ENCODE results near the gene HAX1.
A peak's percentile ranks its signal among the peaks of the same experiment; 100 is the strongest.
"Not testable (repeated sequence)": the region's sequence is repeated elsewhere in the genome, so short reads cannot be mapped to it uniquely, and the experiment has no call there.

HAX1 gene

DNA sequence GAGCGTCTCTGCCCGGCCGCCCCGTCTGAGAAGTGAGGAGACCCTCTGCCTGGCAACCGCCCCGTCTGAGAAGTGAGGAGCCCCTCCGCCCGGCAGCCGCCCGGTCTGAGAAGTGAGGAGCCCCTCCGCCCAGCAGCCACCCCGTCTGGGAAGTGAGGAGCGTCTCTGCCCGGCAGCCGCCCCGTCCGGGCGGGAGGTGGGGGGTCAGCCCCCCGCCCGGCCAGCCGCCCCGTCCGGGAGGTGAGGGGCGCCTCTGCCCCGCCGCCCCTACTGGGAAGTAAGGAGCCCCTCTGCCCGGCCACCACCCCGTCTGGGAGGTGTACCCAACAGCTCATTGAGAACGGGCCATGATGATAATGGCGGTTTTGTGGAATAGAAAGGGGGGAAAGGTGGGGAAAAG lies 15.2 kb downstream of the HAX1 start:
- DNase-seq (ENCODE audit: low spot score), result not testable (repeated sequence)

DNA sequence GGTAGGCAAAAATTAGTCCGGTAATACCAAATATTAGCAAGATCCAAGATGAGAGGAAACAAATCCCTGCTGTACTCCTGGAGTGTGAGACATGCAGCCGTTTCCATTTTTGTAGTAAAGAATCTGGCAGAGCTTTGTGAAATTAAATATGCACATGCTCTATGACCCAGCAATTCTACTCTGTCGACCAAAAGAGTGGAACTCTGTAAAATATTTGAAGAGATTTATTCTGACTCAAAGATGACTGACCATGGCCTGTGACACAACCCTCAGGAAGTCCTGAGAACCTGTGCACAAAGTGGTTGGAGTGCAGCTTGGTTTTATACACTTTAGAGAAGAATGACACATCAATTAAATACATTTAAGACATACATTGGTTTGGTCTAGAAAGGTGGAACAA lies 16.2 kb downstream of the HAX1 start:
- no peak for DNase-seq (ENCODE audit: low spot score)

DNA sequence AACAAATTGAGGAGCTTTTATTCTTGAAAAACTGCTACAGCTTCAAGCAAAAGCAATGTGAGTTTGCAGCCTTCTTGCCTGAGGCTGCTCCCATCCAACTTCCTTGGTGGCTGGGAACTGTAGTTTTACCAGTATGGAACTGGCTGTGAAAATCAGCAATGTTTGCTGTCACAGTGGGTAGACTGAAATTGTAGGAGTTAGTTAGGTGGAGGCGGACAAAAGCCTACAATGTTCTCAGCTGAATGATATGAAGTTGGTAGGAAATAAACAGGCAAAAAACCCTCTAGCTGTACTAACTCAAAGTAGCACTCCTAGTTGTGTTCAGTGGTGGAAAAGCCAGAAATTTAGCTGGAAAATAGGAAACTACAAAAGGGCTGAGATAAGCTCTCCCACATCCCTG lies 18.5 kb downstream of the HAX1 start:
- peak; percentile 59 for DNase-seq (ENCODE audit: low spot score)

DNA sequence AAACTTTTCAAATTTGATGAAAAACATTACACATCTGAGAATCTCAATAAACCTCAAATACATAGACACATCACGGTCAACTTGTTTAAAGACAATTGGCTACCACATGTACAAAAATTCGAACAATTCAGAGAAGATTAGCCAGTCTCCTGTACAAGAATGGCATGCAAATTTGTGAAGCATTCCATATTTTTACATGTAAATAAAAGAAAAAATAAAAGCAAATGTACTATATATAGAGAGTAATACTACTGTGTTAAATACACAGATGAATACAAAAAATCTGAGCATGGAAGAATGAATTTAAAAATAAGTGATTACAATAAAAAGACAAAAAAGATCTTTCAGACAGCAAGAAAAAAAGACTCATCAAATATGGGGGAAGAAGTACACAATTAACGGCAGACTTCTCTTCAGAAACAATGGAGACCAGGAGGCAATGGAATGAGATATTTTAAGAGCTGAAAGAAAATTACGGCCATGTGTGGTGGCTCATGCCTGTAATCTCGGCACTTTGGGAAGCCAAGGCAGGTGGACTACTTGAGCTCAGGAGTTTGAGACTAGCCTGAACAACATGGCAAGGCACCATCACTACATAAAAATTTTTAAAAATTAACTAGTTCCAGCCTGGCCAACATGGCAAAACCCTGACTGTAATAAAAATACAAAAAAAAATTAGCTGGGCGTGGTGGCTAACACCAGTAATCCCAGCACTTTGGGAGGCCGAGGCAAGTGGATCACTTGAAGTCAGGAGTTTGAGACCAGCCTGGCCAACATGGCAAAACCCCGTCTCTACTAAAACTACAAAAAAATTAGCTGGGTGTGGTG lies 23.2 kb downstream of the HAX1 start:
- DNase-seq (ENCODE audit: low spot score), result no peak

DNA sequence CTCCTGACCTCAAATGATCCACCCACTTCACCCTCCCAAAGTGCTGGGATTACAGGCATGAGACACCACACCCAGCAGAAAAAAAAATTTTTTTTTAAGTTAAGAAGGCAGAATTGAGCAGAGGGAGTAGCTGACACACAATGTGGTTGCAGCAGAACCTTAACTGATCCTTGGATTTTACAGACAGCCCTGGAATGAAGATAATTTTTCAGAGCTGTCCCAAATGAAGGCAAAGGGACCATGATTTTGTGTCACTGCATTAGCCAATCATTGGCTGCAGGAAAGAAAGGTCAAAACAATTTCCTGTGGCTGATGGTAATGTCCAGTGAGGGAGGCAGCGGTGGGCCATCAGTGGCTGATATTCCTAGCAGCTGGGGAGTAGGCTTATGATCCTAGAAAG lies 29.2 kb downstream of the HAX1 start:
- no peak for DNase-seq (ENCODE audit: low spot score)

DNA sequence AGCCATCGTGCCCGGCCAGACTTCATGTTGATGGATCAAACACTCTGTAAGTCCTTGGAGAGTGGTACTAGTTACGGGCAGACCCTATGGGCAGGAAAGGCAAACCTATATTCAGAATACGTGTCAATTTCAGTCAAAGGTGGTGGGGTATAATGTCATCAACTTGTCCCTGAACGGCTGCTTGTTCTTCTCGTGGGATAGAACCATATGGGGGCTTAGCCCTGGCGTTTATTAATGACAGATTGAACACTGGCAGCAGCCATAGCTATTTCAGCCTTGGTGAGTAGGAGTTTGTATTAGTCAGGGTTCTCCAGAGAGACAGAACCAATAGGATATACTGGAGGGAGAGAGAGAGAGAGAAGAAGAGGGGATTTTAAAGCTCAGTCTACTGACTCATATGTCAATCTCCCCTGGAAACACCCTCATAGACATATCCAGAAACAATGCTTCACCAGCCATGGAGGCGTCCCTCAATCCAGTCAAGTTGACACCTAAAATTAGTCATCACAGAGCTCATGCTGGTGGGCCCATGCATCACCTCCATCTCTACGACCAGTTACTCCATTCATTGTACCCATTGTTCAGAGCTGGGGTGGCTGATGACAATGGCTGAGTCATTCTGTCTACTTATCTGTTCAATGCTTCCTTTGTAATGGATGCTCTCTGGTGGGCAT lies 32.4 kb downstream of the HAX1 start:
- DNase-seq (ENCODE audit: low spot score), result peak; percentile 71

DNA sequence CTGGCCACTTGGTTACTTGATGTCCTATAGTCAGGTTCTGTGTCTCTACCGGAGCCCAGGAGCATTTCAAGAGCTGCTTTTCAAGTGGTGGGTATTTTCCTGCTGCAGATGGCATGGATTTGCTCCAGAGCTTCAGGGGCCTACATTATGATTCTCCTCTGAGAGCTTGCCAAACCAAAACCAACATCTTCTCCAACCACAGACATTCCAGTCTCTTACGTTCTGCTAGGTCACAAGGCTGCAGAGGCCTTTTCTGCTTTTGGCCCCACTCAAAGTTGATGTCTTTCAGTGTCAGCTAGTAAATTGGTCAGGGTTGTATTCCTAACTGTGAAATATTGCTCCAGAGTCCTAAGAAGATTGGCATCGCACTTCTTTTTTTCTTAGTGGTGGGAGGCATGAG lies 33.7 kb downstream of the HAX1 start:
- DNase-seq (ENCODE audit: low spot score), result no peak

DNA sequence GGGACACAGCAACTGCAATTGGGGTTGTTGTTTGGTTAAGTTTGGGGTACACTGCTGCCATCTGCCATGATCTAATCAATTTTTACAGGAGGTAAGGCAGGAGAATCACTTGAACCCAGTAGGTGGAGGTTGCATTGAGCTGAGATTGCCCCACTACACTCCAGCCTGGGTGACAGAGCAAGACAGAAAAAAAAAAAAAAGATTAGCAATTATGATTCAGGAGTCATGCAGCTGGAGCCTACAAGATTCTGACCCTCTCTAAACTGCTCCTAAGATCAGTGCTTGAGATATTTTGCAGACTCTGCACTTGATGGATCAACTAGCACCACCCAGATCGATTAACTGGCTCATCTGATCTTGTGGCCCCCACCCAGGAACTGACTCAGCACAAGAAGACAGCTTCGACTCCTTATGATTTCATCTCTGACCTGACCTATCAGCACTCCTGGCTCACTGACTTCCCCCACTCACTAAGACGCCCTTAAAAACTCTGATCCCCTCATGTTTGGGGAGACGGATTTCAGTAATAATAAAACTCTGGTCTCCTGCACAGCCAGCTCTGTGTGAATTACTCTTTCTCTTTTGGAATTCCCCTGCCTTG lies 35.3 kb downstream of the HAX1 start:
- DNase-seq (ENCODE audit: low spot score), result not testable (repeated sequence)

DNA sequence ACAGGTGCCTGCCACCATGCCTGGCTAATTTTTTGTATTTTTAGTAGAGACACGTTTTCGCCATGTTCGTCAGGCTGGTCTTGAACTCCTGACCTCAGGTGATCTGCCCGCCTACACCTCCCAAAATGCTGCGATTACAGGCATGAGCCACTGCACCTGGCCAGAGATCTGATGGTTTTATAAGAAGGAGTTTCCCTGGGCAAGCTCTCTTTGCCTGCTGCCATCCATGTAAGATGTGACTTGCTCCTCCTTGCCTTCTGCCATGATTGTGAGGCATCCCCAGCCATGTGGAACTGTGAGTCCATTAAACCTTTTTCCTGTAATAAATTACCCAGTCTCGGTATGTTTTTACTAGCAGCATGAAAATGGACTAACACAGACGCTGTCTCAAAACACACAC lies 36.7 kb downstream of the HAX1 start:
- not testable (repeated sequence) for DNase-seq (ENCODE audit: low spot score)

DNA sequence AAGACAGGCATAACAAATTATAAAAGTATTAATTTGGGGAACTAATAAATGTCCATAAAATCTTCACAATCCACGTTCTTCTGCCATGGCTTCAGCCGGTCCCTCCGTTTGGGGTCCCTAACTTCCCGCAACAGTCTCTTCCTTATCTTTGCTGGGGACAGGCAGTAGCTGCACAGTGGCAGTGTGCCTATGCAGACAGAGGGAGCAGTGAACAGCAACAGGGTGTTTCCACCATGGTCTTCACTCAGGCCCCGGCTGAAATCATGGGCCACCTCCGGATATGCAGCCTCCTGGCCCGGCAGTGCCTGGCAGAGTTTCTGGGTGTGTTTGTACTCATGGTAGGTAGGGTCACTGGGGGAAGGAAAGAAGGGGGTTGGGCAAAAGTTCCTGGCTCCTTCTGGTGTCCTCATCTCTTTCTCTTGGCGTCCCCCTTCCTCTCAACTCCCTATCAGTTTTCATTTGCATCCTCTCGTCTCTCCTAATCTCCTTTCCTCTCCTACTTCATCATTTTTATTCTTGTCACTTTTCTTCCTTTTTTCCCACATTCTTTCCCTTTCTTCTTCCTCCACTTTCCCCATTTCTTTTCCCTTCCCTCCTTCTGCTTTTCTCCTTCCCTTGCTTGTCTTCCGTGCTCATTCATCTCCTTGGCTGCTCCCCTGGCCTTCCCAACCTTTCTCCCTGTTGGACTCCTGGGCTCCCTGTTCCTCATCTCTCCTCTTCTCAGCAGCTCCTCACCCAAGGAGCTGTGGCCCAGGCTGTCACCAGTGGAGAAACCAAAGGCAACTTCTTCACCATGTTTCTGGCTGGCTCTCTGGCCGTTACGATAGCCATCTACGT lies 40.0 kb downstream of the HAX1 start:
- not testable (repeated sequence) for DNase-seq (ENCODE audit: low spot score)

DNA sequence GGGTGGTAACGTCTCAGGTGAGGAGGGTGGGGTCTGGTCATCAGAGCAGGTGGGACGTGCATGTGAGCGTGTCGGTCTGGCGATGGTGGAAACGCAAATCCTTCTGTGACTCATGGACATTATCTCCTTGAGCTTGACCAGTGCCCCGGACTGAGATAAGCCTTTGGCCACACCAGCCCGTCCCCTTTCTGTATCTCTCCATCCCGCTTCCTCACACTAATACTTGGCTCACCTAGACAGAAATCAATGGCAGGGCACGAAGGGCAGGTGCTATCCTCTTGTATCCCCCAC lies 40.6 kb downstream of the HAX1 start:
- no peak for DNase-seq (ENCODE audit: low spot score)

DNA sequence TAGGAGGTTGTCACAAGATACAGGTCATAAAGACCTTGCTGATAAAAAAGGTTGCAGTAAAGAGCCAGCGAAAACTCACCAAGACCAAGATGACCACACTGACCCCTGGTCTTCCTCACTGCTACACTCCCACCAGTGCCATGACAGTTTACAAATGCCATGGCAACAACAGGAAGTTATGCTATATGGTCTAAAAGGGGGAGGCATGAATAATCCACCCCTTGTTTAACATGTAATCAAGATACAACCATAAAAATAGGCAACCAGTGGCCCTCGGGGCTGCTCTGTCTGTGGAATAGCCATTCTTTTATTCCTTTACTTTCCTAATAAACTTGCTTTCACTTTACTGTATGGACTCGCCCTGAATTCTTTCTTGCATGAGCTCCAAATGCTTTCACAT lies 41.8 kb downstream of the HAX1 start:
- not testable (repeated sequence) for DNase-seq (ENCODE audit: low spot score)

DNA sequence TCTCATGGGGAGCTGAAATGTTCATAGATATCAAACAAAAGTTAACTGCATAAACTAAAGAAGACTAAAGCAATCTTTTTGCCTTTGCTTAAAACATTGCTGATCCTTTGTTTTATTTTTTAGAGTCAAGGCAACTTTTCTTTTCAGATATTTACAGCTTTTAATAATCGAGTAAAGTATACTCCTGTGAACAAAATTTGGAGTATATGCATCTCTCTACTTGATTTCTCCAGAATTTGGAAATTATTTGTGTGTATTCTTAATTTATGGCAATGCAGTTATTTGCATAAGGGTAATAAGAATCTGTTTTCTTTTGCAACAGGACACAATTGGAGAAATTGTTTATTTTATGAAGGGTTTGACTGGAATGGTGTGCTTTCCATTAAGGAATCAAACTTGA lies 44.3 kb downstream of the HAX1 start:
- no peak for DNase-seq (ENCODE audit: low spot score)

DNA sequence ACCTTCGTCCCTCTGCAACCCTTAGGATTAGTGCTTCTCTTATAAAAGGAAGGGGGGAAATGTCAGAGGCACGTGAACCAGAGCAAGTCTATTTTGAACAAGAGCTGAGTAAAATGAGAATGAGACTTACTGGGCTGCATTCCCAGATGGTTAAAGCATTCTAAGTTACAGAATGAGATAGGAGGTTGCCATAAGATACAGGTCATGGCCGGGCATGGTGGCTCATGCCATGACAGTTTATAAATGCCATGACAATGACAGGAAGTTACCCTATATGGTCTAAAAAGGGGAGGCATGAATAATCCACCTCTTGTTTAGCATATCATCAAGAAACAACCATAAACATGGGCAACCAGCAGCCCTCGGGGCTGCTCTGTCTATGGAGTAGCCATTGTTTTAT lies 46.0 kb downstream of the HAX1 start:
- DNase-seq (ENCODE audit: low spot score), result no peak

DNA sequence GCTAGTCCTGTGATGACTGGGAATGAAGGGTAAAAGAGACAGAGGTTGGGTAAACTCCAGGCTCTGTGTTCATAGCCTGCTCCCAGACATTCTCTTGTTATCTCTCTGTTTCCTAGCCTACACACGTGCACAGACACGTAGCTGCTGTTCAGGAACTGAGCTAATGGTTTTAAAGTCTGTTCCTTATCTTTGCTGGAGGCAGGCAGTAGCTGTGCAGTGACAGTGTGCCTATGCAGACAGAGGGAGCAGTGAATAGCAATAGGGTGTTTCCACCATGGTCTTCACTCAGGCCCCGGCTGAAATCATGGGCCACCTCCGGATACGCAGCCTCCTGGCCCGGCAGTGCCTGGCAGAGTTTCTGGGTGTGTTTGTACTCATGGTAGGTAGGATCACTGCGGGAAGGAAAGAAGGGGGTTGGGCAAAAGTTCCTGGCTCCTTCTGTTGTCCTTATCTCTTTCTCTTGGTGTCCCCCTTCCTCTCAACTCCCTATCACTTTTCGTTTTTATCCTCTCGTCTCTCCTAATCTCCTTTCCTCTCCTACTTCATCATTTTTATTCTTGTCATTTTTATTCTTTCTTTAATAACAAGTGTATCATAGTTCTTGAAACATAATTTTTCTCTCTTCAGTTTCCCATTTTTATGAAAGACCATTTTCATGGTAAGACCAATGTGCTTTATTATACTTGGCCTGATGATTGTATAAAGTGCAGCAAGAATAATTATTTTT lies 48.6 kb downstream of the HAX1 start, which contains the start of gene AQP10:
Gene AQP10, plus strand, starts transcription at position 212 of the 727 bp plus-strand sequence. Its CDS starts 63 bp downstream, at position 275.
- DNase-seq (ENCODE audit: low spot score), result no peak

DNA sequence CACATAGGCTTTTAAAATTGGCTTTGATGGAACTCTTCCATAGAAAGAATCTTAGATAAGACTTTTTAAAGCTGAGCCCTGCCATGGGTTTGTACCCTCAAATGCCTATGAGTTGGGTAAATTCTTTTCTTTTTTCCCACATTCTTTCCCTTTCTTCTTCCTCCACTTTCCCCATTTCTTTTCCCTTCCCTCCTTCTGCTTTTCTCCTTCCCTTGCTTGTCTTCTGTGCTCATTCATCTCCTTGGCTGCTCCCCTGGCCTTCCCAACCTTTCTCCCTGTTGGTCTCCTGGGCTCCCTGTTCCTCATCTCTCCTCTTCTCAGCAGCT lies 49.1 kb downstream of the HAX1 start:
- not testable (repeated sequence) for DNase-seq (ENCODE audit: low spot score)

DNA sequence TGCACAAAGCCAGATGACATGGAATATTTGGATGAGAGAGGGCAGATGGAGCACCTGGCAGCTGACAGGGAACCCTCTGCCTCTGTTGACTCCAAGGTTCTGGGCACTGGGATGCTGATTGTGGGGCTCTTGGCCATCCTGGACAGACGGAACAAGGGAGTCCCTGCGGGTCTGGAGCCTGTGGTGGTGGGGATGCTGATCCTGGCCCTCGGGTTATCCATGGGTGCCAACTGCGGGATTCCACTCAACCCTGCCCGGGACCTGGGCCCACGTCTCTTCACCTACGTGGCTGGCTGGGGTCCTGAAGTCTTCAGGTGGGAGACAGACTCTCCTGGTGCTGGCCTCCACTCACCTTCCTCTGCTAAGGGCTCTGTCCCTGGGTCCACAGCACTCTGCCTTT lies 51.1 kb downstream of the HAX1 start:
- no peak for DNase-seq (ENCODE audit: low spot score)

DNA sequence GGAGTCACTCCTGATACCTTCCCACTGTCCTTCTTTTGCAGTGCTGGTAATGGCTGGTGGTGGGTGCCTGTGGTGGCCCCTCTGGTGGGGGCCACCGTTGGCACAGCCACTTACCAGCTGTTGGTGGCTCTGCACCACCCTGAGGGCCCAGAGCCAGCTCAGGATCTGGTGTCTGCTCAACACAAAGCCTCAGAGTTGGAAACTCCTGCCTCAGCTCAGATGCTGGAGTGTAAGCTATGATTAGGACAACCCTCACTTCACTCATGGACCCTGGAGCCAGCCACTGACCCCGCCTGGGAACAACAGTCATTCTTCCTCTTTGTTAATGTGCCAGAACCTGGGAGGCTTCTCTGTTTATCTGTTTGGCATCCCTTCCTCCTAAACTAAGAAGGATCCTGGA lies 51.8 kb downstream of the HAX1 start:
- no peak for DNase-seq (ENCODE audit: low spot score)

DNA sequence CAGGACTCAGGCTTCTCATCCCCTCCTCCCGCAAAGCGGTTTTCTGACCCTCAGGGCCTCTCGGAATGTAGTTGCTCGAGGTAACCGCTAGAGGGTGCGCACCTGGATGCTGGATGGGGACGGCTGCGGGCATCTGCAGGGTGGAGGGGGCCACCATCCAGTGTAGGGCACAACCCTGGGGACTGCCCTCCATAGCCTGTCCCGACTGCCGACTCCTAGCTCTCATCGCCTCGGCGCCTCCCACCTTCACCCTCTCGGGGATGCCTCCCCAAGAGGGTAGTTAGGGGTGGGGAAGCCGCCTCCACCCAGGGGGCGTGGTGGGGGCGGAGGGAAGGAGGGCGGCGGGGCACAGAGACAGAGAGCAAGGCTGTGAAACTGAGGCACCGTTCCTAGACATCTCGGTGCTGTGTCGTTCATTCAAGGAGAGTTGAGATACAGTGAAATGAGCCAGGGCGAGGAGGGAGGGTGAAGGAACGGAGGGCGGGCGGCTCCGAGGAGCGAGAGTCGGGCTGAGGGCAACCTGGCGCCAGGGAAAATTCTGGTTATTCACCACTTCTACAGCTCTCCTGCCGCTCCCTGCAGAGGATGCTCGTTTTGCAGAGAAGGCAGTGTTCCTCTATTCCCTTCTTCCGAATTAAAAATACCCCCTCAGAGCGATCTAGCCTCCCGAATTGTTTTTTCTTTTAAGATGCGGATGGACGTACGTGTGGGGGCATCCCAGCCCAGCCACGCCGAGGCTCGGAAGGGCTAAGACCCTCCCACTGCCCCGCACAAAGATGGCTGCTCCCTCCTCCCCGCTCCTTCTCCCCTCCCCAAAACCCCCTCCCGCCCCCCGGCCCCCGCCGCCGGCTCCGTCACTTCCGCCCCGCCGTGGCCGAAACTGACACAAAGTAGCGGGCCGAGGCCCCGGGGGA lies 52.5 kb downstream of the HAX1 start, which contains the start of gene ATP8B2:
Gene ATP8B2, plus strand, starts transcription at position 857 of the 914 bp plus-strand sequence. CDS start 2,617 bp downstream, outside the sequence.
- peak; percentile 86 for DNase-seq (ENCODE audit: low spot score)

Measured in Ammon's horn (tissue), 1 donor.